Stimulated activated naive CD4-positive, alpha-beta T cell (primary cell): ENCODE data around the gene C22orf39.
A peak's percentile ranks its signal among the peaks of the same experiment; 100 is the strongest.

Experiments
- DNase-seq, 6 experiments: peaks; one replicate each; lab custom pipeline; 2025; lab: John Stamatoyannopoulos, UW

C22orf39 gene

GRCh38 chr22:19430890-19431541 is 16.5 kb downstream of the C22orf39 start:
- peak in 2 of 6 experiments; percentile 37 to 40 for DNase-seq

GRCh38 chr22:19429950-19430889 is 17.3 kb downstream of the C22orf39 start:
- peak; percentile 21 to 54 (median 35) for DNase-seq

DNA sequence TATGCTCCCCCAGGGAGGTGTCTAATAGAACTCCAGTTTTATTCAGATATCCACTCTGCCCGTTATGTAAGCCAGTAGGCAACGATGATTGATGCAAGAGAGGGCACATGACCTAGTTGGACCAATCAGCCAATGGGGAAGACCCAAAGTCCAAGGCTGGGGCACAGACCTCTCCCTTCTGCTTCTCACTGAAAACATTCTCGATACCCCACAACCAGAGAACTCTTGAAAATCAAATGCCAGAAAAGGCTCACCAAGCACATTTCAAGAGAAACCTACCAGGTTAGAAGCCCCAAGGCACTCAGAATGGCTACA is 23.4 kb downstream of the C22orf39 start:
- DNase-seq: no peak

DNA sequence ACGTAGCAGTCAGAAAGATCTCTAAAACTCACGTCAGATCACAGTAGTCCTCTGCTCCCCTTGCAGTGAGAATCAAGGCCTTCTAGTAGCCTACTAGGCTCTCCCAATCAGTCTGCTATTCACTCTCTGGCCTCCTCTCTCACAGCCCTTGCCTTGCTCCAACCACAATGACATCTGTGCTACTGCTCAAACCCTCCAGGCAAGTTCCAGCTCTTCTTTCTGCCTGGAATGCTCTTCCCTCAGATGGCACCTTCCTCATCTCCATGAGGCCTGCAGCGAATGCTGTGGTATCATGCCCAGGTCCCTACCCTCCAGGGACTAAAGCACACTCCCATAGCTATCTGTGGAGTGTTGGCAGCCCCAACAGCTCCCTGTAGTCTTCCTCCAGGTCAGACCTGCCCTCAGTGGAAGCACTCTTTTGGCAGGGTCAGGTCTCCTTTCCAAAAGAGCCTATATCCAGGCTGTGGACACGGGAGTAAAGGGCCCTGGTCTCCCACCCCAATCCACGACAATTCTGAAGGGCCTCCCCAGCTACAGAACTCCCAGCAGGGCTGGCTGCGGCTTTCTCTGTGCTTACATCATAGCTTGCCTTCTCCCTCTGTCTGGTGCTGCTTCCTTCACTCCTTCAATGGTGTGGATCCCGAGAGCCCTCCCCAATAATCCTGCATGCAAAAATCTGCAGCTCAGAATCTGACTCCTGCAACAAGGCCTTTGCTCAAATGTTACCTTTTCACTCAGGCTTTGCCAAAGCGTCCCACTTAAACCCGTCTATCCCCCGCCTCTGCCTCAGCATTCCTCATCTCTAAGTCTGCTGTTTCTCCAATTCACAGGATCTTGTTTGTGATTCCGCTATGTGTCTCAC is 24.8 kb downstream of the C22orf39 start:
- DNase-seq: no peak

- no peak for DNase-seq
Observed at GRCh38 chr22:19420321-19420720, 27.2 kb downstream of the C22orf39 start.

GRCh38 chr22:19419464-19420178 is 27.9 kb downstream of the C22orf39 start:
- peak in 3 of 6 experiments; percentile 37 to 48 (median 46) for DNase-seq

GRCh38 chr22:19419086-19419463 is 28.4 kb downstream of the C22orf39 start:
- no peak for DNase-seq

DNA sequence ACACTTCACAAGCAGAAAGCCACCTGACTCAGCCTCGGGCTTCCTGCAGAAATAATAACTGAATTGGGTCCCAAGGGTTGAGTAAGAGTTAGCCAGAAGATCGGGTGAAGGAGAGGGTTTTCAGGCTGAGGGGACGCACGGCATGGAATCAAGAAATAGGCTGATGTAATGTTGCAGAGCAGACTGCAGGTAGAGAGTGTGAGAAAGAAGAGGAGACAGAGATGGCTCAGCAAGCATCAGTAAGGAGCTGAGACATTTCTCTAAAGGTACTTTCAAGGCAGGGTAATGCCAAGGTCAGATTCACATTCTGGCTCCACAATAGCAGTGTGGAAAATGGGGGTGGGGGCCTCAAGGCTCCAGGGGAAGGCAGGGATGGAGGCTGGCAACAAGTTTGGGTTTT is 34.6 kb downstream of the C22orf39 start:
- no peak for DNase-seq

DNA sequence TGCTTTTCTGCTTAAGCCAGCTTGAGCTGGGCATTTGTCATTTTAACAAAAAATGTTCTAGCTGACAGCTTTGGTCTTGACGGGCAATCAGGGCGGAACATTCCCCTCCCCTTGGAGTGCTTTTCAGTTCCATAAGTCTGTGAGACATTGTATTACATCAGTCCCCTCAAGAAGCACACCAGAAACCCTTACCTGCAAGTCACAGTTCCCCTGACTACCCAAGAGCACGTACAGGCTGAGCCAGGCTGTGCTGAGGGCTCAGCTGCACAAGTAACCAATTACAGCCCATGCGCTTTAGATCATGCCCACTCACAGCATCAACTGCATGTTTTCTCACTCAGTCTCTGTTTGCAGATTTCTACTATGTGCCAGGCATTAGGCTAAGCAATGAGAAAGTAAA is 35.0 kb downstream of the C22orf39 start:
- no peak for DNase-seq

DNA sequence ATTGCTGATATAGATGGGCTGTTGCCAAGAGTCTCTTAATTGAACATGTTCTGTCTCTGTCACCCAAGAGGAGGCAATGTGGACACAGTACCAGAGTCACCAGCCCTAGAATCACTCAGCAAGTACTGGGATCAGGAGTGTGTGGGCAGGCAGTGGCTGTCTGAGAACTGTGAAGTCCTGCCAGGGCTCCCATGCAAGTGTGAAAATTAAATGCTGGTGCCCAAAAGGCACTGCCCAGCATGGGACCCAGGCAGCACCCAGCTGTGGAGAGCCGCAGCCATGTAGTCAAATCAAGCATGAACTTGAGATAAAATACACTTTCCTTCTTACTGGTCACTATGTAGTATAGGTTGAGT is 35.8 kb downstream of the C22orf39 start:
- no peak for DNase-seq

- DNase-seq: no peak
Observed at GRCh38 chr22:19410941-19411689, 36.4 kb downstream of the C22orf39 start.

DNA sequence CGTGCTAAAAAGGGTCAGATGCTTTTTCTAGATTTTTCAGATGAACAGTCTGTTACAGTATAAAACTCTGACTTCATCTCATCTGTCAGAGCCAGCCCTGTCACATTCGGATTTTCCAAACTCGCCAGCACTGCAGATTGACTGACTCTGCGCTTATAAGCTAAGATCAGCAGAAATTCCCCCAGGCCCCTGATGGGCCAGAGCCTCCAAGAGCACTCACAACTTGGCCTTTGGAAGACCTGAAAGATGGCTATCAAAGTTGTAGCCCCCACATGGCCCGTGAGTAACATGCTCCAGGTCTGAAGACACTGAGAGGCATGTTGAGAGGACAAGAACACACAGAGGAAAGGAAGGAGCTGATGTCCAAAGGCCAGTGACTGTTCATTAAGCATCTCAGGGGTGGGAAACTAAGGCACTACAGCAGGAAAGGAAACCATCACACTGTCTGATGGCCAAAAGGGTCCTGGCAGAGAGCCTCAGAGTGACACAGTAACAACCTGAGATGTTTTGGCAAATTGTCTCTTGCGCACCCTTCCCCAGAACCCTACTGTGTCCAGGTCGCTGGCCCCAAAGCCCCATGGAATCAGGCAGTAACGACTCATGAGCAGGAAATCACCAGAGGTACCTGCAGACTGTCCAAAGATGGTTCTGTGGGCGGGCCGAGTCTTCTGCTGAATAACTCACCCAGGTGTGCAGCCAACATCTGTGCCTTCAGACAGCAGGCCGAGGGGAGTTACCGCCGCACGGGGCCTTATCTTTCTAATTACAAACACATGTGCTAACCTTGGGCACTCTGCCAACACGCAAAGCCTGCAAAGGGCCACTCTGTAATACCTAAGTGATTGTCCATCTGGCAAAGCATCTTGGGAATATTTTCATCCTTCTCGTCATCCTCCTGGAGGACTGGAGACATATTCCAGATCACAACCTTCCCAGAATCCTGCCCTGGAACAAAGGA is 39.6 kb downstream of the C22orf39 start:
- no peak for DNase-seq

- no peak for DNase-seq
Observed at GRCh38 chr22:19406846-19407245, 40.7 kb downstream of the C22orf39 start.

- no peak for DNase-seq
Observed at GRCh38 chr22:19406281-19406811, 41.2 kb downstream of the C22orf39 start.

DNA sequence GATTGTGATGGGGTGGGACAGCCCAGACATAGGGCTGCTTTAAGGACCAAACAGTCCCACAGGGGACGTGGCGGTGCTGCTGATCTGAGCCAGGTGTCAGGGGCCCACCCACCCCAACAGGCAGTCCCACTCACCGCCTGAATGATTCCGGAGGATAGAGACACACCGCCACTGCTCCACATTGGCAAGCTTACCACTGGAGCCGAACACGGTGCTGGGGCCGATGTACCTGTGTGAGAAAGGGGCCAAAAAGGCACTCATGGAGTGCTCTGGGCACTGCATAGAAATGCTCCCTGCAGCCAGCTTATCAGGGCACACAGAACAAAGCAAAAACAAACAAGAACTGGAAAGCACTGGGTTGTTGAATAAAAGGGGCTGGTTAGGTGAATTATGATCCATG is 41.9 kb downstream of the C22orf39 start:
- DNase-seq: no peak

DNA sequence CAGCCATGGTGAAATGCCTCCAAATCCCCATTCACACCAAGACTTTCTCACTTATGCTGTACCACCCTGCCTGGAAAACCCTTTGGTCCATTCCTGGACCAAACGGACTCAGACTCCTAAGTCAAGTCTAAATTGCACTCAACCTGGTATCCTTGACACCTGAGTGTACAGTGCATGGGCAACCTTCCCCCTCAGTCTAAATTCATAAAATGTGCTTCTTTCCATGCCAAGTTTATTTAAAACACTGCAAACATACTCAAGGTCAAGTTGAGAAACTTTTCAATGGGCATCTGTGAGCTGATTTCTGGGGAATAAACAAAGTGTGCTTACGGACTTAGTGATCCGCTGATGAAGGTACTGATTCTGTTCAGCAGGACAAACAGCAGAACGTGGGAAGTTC is 42.4 kb downstream of the C22orf39 start:
- no peak for DNase-seq

- no peak for DNase-seq
Observed at GRCh38 chr22:19404676-19405075, 42.8 kb downstream of the C22orf39 start.

DNA sequence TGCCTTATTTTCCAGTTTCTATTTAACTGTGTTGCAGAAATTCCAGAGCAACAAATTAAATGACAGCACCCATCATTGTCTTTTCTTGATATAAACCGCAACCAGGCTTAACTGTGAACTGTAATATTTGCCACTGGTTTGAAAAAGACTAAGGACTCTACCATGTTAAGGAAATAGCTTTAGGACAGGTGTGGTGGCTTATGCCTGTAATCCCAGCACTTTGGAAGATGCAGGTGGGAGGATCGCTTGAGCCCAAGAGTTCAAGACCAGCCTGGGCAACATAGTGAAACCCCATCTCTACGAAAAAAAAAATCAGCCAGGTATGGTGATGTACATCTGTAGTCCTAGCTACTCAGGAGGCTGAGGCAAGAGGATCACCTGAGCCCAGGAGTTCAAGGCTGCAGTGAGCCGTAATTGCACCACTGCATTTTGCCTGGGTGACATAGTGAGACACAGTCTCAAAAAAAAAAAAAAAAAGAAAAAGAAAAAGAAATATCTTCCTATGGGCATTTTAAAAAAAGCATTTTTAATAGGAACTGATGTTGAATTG is 44.8 kb downstream of the C22orf39 start:
- DNase-seq: no peak

DNA sequence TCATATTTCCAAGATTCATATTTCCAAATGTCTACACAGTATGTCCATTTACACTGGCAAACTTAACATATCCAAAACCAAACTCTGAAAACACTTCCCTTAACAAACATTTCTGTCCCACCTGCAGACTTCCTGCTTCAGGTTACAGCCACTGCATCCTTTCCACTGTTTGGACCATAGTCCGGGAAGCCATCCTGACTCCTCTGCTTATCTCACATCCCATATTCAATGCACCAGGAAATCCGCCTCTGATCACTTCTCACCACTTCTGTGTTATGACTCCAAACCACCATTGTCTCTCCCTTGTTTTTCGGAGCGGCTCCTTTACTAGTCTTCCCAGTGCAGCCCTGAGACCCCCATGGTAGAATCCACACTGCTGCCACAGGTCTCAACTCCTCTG is 46.0 kb downstream of the C22orf39 start:
- no peak for DNase-seq
